ENCODE data around the gene HSP90B1. TPM values are rescaled to one million over a fixed set of nuclear protein-coding genes. Genes with fewer than 3 reads are reported as not detected.

The HSP90B1 gene
- total and polyA plus RNA-seq, 10 of the 15 experiments (the other 5 are each of a cell fraction or from before 2014, with no cell fraction given), result 254 to 968 (median 560) TPM

GRCh38 chr12:103909811-103910210 is 20.4 kb upstream of the HSP90B1 start:
- DNase-seq (ENCODE audit: low read depth, low spot score) (no peak), FAIRE-seq (no peak), ATAC-seq (no peak)
- CTCF ChIA-PET, result interaction anchor here (0.6 to 1.7 kb wide), 4 partner anchors 9 to 89 kb away, joined by 3 to 4 read pairs (median 3); no protein-coding TSS in a partner anchor
- Histone ChIP-seq H3K4me2 (ENCODE audit: control insufficient read depth, insufficient read depth) (no peak overlapping the region), H3K27me3 (replicated peaks in 1 of 2; ENCODE audit: control insufficient read depth in 2 of 2, insufficient read depth in 2 of 2, low read length in 1 of 2) (no peaks in the 10 kb centered on the region), H3K36me3 (ENCODE audit: control insufficient read depth in 2 of 2, insufficient read depth in 2 of 2, low read length in 1 of 2) (no peaks in the 10 kb centered on the region), H3K79me2 (ENCODE audit: control insufficient read depth, insufficient read depth, low read length) (no peaks in the 10 kb centered on the region), H3K9ac (ENCODE audit: control insufficient read depth, insufficient read depth, low read length) (no peak overlapping the region), H3K4me3 (no peak overlapping the region), H2AFZ (ENCODE audit: control insufficient read depth, low read depth, low read length) (no peak overlapping the region), H4K20me1 (ENCODE audit: control insufficient read depth, insufficient read depth) (no peaks in the 10 kb centered on the region), H3K27ac (ENCODE audit: control insufficient read depth, insufficient read depth) (no peak overlapping the region), H3K9me3 (replicated peaks; ENCODE audit: control insufficient read depth, insufficient read depth, low read length) (no peaks in the 10 kb centered on the region), H3K4me1 (ENCODE audit: control insufficient read depth, insufficient read depth, low read length) (peaks cover 16% of the 10 kb centered on the region)
- WGBS (ENCODE audit: insufficient coverage, insufficient replicate concordance, low lambda C conversion rate, missing lambda C conversion rate), result 94% methylated on average over 1 of the region's 1 CpG
- no peak for TF ChIP-seq MEF2B (IDR thresholded peaks at IDR 0.05; ENCODE audit: partially characterized antibody, poor library complexity, severe bottlenecking)
- no peak for TF ChIP-seq POLR2AphosphoS5 (IDR thresholded peaks at IDR 0.05; ENCODE audit: low read length)
- no peak for TF ChIP-seq MYB (IDR thresholded peaks at IDR 0.05; ENCODE audit: borderline replicate concordance, low read depth, low read length)
- no peak for TF ChIP-seq BCL3 (IDR thresholded peaks at IDR 0.05; ENCODE audit: borderline replicate concordance, insufficient read depth, low read depth, low read length, poor library complexity, severe bottlenecking)
- no peak for TF ChIP-seq ATF3 (IDR thresholded peaks at IDR 0.05; ENCODE audit: borderline replicate concordance, extremely low read depth, low read depth, low read length)
- TF ChIP-seq ZNF217 (IDR thresholded peaks at IDR 0.05), result no peak
- no peak for TF ChIP-seq MTA3 (IDR thresholded peaks at IDR 0.05; ENCODE audit: borderline replicate concordance, low read length)
- POLR2A ChIA-PET, result interaction anchor here (1.6 kb wide), 1 partner anchor 15 kb away, joined by 4 read pairs; no protein-coding TSS in a partner anchor
- RAD21 ChIA-PET (ENCODE audit: unreplicated experiment), result interaction anchor here (0.7 to 1.1 kb wide), 2 partner anchors 7 to 27 kb away, joined by 3 to 5 read pairs; no protein-coding TSS in a partner anchor
- SMC1A ChIA-PET (ENCODE audit: uncharacterized antibody, unreplicated experiment), result interaction anchor here (0.6 to 1.5 kb wide), 7 partner anchors 10 to 1268 kb away, joined by 3 to 9 read pairs (median 3); no protein-coding TSS in a partner anchor
- in situ Hi-C loops (cut with MboI) (no loop called here), intact Hi-C loops (cut with micrococcal nuclease; ENCODE audit: unreplicated experiment) (no loop called here)
- no TSS peak for BruUV-seq (replicated peaks)
